Activated naive CD4-positive, alpha-beta T cell treated with anti-CD3 and anti-CD28 coated beads, Interleukin-2, amount 50 U/mL, for 72 hours (primary cell): Measurements from ENCODE around the gene FOXE3. TPM values are rescaled to one million over a fixed set of nuclear protein-coding genes. Genes with fewer than 3 reads are reported as not detected.
A peak's percentile ranks its signal among the peaks of the same experiment; 100 is the strongest.

Experiments
- ATAC-seq, 2 donors: fragments of 150-1000 bp; cut with Tn5 transposase; 2 replicates each; pipeline ENCODE4 v1.10.0; 2021; ENCODE audit warnings: mild to moderate bottlenecking in 2 of 2, moderate library complexity in 2 of 2
- DNase-seq, 2 donors: peaks; one replicate each; pipeline ENCODE4 v3.0.0; 2021 to 2022; ENCODE audit warnings: low spot score in 2 of 2
- H3K27ac Mint-ChIP-seq, 2 donors: one replicate each; pipeline ENCODE4 v1.8.0; 2022; ENCODE audit warnings: mild to moderate bottlenecking in 2 of 2, mixed read lengths in 2 of 2
- H3K36me3 Mint-ChIP-seq, 2 donors: one replicate each; pipeline ENCODE4 v1.8.0; 2022; ENCODE audit warnings: mixed read lengths in 2 of 2
- H3K9me3 Mint-ChIP-seq, 2 donors: one replicate each; pipeline ENCODE4 v1.8.0; 2022; ENCODE audit warnings: mixed read lengths in 2 of 2
- total RNA-seq, 2 donors: library from RNA; stranded (reverse); gene quantifications; one replicate each; pipeline ENCODE4 v1.2.3, GENCODE V29; 2022

FOXE3 gene
- total RNA-seq, 2 donors from 2014 or later: not detected

DNA sequence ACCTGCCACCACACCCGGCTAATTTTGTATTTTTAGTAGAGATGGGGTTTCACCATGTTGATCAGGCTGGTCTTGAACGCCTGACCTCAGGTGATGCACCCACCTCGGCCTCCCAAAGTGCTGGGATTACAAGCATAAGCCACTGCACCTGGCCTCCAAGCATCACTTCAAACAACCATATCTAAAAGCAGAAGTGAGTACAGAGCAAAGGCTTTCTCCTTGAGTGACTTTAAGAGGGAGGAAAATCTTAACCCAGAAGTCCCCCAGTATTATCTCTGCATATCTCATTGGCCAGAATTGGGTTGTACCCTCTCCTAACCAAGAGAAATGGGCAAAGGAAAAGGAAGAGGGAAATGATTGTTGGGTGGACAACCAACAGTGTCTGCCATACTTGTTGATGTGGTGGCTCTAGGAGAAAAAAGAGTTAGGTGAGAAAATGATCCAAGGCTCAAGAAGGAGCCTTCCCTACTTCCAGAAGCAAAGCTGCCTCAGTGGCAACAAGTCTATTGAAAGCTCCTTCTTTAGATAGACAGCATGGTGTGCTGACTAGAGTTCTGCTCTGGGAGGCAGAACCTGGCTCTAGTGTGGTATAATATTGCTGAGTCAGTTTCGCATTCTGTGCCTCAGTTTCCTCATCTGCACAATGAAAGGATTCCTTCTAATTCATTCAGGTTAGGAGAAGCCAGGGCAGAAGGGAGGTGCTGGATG, 16.8 kb upstream of the FOXE3 start:
- Mint-ChIP-seq H3K27ac (no peak overlapping the region), H3K9me3 (no peaks in the 10 kb centered on the region), H3K36me3 (no peaks in the 10 kb centered on the region)
- ATAC-seq (no peak), DNase-seq (no peak)

DNA sequence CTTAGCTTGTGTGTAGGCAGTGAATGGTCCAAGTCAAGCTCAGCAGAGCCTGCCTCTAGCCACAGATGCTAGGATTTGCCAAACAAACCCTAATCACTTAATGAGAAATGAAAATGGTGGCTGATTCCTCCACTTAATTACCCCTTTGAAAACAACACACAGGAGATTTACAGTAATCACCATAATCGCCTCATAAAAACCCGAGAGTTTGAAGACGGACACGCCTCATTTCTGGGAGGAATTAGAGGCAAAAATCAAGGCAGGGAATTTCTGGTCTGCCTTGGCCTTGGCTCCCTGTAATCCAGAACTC, 16.3 kb upstream of the FOXE3 start:
- H3K27ac Mint-ChIP-seq: no peak overlapping the region
- no peaks in the 10 kb centered on the region for H3K9me3 Mint-ChIP-seq
- DNase-seq (no peak), ATAC-seq (no peak)
- no peaks in the 10 kb centered on the region for H3K36me3 Mint-ChIP-seq

DNA sequence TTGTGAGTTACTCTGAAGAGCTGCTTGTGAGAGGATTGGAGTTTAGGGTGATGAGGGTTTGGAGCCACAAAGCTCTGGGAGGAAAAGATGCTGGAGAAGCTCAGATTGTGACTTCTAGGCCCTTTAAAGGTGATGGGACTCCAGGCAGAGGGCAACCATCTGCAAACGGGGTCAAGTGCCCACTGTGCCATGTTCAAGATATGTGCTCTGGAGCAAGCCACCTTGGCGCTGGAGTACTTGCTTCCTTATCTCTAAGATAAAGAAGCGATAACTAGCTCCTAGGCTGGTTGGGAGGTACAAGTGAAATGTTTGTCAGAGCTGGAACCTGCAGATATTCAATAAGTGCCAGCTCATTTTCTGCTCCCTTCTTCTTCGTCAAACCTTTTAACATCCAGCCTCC, 14.3 kb upstream of the FOXE3 start:
- DNase-seq (no peak), ATAC-seq (no peak)
- H3K36me3 Mint-ChIP-seq: no peaks in the 10 kb centered on the region
- no peak overlapping the region for H3K27ac Mint-ChIP-seq
- H3K9me3 Mint-ChIP-seq: no peaks in the 10 kb centered on the region

DNA sequence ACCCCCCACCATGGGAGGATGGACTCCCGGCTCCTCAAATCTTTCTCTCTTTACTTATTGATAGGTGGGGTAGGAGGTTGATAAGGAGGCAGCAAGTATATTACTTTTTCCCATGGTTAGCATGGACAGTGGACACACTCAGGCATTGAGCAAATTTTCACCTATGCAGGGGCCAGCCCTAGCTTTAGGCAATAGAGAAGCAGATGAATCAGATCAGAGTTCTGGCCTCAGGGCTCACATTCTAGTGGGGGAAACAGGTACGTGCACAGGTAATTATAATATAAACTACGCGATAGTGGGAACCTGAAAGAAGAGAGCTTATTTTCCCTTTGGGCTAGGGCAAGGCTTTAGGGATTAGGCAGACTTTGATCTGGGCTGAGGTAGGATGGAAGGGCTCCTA, 13.5 kb upstream of the FOXE3 start:
- DNase-seq (no peak), ATAC-seq (no peak)
- Mint-ChIP-seq H3K36me3 (no peaks in the 10 kb centered on the region), H3K27ac (no peak overlapping the region), H3K9me3 (no peaks in the 10 kb centered on the region)

DNA sequence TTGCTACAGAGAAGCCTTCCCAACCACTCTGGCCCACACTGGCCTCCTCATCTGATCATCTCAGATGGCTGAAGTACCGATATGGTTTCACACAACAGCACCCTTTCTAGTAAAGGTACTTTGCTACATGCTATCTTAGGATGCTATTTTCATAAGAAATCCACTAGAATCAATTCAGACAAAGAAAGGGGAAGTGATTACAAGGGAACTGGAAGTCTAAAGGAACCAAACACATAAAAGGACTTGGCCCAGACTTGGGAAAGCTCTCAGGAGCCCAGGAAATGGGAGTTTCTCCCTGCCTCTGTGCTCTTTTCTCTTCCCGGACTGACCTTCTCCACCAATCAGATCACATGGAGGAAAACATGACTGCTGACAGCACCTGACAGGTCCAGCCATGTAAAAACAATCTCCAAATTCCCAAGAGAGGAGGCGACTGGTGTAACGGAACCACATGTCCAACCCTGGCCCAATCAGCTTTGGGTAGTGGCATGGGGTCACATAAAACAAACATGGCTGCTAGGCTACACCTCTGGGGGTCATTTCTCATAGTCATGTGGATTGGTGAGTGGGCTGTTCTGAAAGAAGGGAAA, 12.7 kb upstream of the FOXE3 start:
- no peak for ATAC-seq
- H3K9me3 Mint-ChIP-seq: no peaks in the 10 kb centered on the region
- peak overlapping the region in 1 of 2 donors; percentile 56 for H3K27ac Mint-ChIP-seq
- no peak for DNase-seq
- no peaks in the 10 kb centered on the region for H3K36me3 Mint-ChIP-seq

DNA sequence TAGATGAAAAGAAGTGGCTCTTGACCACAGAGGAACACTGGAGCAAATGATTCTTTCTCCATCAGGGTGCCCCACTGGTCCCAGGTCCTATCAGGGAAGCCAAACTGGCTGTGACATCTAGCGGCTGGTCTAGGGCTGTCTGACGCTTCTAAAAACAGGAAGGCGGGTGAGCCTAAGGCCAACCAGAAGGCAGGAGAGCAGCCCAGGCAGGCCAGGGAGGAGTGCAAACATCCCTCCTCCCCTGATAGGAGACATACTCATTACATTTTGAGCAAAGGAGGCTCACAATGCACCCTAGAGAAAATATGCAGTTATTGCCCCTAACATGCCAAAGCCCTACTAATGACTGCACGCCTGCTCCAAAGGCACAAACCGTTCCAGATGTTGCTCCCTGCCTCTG, 10.4 kb upstream of the FOXE3 start:
- no peaks in the 10 kb centered on the region for H3K9me3 Mint-ChIP-seq
- no peak for ATAC-seq
- H3K27ac Mint-ChIP-seq: no peak overlapping the region
- no peaks in the 10 kb centered on the region for H3K36me3 Mint-ChIP-seq
- DNase-seq: no peak

DNA sequence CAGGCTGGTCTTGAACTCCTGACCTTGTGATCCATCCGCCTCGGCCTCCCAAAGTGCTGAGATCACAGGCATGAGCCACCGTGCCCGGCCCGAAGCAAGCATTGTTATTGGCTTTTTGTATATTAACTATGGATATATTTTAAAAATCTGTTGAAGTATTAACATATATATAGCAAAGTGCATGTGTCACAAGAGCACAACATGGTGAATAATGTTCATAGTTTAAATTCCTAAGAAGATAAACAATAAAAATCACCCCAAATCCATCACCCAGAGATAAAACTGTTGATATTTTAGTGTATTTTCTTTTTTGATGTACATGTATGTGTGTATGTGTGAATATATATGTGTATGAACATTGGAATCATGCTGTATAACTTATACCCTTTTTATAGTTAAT, 9.1 kb upstream of the FOXE3 start:
- DNase-seq (no peak), ATAC-seq (no peak)
- Mint-ChIP-seq H3K36me3 (no peaks in the 10 kb centered on the region), H3K9me3 (no peaks in the 10 kb centered on the region), H3K27ac (no peak overlapping the region)

DNA sequence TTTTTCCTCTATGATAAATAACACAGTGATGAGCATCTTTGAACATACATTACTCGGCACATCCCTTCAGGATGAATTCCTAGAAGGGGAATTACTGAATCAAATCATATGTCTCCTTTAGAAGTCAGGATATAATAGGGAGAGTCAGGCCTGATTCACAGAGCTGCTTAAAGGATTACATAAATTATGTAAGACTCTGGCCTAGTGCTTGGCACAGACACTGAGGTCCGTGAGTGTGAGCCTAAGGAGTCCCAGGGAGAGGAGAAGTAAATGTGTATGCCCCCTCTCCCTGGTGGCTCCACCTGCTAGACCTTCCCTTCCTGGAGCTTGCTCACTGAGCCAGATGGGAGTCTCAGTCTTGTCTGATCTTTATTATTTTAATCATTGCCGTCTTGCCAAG, 8.6 kb upstream of the FOXE3 start:
- no peak for DNase-seq
- Mint-ChIP-seq H3K9me3 (no peaks in the 10 kb centered on the region), H3K27ac (no peak overlapping the region), H3K36me3 (no peaks in the 10 kb centered on the region)
- ATAC-seq: no peak

DNA sequence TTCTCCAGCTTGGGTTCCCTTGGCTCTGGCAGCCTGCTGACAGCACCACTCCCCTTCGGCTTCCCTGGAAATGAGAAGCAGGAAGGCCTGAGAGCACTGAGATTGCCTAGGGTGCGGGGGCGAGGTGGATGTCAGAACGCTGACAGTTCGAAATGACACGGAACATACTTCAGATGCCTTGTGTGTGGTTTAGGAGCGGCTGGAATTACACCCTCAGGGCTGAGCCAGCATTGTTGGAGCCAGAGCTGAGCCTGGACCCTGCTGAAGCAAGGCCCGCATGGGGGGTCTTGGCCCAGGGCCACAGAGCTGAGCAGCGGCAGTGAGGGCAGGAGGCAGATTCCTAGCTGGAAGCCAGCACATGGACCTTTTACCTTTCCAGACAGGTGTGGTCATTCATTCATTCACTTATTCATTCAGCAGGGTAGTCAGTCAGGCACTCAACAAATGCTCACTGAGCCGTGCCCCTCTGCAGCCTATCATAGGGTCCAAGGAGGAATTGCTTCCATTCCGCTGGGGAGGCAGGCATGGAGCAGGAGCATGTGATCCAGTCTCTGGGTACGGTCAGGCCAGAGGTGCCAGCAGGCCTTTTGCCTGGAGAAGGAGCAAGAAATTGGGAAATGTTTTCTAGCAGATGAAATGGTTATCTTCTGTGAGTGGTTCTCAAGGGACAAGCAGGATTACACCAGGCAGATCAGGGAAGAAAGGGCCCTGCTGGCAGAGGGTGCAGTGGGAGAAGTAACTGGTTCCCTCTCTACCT, 6.6 kb upstream of the FOXE3 start:
- Mint-ChIP-seq H3K9me3 (no peaks in the 10 kb centered on the region), H3K36me3 (no peaks in the 10 kb centered on the region), H3K27ac (no peak overlapping the region)
- DNase-seq (no peak), ATAC-seq (no peak)

DNA sequence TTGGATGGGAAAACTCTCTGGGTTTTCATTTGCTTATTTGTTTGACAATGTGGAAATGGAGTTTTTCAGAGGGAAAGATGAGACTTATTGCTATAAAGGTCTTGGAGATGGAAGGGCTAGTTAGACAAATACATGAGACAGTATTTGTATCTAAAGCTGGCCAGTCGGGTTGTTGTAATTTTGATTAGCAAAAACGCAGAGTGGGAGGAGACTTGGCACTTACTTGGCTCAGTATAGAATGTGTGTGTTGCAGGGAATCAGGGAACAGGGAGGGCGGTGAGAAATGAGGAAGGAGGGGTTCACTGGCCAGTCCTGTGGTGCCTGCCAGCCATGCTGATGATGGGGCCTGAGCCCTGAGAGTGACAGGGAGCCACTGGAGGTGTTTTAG, 6.0 kb upstream of the FOXE3 start:
- no peak for DNase-seq
- ATAC-seq: no peak
- Mint-ChIP-seq H3K27ac (no peak overlapping the region), H3K36me3 (no peaks in the 10 kb centered on the region), H3K9me3 (no peaks in the 10 kb centered on the region)

DNA sequence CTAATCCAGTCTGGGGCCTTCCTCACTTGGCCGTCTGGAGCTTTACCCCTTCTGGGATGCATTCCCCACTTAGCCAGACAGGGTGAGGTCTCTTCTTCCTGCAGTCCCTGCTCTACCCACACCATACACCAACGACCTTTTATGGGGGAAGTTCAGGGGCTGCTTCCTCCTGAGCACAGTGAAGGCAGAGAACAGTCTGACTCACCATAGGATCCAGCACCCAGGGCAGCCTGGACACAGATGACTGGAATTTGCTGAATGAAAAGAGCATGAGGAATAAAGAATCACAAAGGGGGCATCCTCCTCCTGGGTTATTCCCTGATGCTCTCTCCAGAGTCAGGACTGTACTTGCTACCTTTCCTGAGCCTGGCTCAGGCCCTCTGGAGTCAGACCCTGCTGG, 4.6 kb upstream of the FOXE3 start:
- Mint-ChIP-seq H3K9me3 (no peaks in the 10 kb centered on the region), H3K27ac (no peak overlapping the region), H3K36me3 (no peaks in the 10 kb centered on the region)
- ATAC-seq (no peak), DNase-seq (no peak)

DNA sequence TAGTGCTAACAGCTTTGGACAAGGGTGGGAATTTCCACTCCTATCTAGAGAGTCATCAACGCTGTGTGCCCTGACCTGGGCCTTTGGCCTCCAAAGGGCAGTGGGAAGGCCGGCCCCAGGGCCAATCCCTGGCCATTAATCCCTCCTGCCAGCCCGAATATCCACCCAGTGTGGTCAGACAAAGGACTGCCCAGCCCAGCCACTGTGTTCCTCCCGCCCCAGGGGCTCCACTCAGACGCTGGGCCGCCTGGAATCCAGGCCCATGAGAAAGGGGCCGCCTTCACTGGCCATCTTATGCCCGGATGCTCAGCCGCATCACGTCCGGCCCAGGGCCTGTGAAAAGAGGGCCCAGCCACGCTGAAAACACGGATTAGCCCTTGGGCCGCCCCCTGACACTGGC, 3.6 kb upstream of the FOXE3 start:
- no peak for DNase-seq
- H3K36me3 Mint-ChIP-seq: peaks cover 0 to 2% of the 10 kb centered on the region in 2 donors
- ATAC-seq: no peak
- no peak overlapping the region for H3K27ac Mint-ChIP-seq
- H3K9me3 Mint-ChIP-seq: no peaks in the 10 kb centered on the region

DNA sequence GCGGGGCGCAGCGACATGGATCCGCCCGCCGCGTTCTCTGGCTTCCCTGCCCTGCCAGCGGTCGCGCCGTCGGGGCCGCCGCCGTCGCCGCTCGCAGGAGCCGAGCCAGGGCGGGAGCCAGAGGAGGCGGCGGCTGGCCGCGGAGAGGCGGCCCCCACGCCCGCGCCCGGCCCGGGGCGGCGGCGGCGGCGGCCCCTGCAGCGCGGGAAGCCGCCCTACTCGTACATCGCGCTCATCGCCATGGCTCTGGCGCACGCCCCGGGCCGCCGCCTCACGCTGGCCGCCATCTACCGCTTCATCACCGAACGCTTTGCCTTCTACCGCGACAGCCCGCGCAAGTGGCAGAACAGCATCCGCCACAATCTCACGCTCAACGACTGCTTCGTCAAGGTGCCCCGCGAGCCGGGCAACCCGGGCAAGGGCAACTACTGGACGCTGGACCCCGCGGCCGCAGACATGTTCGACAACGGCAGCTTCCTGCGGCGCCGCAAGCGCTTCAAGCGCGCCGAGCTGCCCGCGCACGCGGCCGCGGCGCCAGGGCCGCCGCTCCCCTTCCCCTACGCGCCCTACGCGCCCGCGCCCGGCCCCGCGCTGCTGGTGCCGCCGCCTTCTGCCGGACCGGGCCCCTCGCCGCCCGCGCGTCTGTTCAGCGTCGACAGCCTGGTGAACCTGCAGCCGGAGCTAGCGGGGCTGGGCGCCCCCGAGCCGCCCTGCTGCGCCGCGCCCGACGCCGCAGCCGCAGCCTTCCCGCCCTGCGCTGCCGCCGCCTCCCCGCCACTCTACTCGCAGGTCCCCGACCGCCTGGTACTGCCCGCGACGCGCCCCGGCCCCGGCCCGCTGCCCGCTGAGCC, 459 bp downstream of the FOXE3 start:
- Mint-ChIP-seq H3K9me3 (no peaks in the 10 kb centered on the region), H3K27ac (no peak overlapping the region), H3K36me3 (peaks cover 0 to 12% of the 10 kb centered on the region in 2 donors)
- peak; percentile 36 to 68 for ATAC-seq
- peak in 1 of 2 donors; percentile 28 for DNase-seq

DNA sequence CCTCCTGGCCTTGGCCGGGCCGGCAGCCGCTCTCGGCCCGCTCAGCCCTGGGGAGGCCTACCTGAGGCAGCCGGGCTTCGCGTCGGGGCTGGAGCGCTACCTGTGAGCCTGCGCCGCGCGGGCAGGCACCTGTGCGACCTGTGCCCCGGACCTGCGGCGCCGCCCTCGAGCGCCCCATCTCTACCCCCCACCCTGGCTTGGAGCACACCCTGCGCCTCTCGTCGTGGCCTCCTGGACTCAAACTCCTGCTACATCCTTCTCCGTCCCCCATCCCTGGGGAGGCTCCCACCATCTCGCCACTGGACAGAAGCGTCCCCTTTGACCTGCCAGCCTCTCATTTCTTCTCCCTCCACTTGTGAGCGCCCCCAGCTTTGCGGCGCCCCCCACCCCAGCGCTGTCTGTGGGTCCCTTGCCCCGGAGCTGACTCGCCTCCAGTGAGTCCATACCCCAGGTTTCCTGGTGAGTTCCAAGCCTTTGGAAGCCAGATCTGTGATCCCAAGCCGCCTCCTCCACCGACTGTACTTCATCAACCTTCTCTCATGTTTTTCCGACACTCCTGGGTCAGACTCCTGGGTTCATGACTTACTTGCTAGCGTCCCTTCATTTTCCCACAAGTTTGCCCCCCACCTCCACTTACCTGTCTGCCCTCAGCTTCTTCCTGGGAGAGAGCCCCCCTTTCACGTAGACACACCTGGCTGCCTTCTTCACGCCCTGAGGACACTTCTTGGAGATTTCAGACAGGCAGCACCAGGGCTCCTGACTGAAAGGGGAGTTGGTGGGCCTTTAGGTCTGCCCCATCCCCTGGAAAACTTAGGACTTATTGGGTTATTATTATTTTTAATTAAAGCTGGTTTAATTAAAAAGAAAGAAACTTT, 1.3 kb downstream of the FOXE3 start:
- DNase-seq (no peak), ATAC-seq (no peak)
- H3K27ac Mint-ChIP-seq: no peak overlapping the region
- no peaks in the 10 kb centered on the region for H3K9me3 Mint-ChIP-seq
- peaks cover 0 to 12% of the 10 kb centered on the region in 2 donors for H3K36me3 Mint-ChIP-seq

DNA sequence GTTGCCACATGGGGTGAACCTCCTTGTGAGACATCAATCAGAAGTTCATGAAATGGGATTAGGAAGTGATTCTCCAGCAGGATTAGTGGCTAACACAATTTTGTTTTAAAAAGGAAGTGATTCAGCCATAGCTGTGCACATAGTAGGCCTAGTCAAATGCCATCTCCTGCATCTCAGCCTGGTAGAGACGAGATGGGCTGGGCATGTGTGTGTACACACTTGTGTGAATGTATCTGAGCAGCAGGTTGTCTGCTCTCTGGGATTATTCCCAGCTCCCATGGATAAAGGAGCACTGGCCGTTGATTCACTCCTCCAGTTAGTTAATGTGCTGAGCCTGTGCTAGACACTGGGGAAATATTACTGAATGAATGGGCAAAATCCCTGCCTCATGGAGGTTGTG, 2.0 kb downstream of the FOXE3 start:
- ATAC-seq: no peak
- no peak for DNase-seq
- H3K9me3 Mint-ChIP-seq: no peaks in the 10 kb centered on the region
- peaks cover 0 to 12% of the 10 kb centered on the region in 2 donors for H3K36me3 Mint-ChIP-seq
- no peak overlapping the region for H3K27ac Mint-ChIP-seq

DNA sequence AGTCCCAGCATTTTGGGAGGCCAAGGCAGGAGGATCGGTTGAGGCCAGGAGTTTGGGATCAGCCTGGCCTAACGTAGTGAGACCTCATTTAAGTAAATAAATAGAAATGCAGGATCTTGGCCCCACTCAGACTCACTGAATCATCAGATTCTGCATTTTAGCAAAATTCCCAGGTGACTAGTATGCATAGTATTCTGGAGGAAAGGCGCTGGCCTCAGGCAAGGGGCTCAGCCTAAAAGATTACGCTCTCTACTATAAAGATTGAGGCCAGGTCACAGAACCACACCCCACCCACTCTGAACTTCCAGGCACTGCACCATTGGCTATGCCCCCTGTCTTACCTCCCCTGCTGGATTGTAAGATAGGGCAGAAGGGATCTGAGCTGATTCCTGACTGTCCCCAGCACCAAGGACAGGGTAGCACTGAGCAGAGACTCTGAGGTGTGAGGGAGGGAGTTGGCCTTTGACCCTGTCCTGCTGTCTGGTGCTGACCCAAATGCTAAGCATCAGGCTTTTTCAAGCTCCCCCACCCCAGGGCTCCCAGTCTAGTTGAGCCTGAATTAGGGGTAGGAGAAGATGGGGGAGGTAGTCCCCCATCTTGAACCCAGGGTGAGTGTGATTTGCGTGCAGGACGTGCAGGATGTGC, 2.7 kb downstream of the FOXE3 start:
- Mint-ChIP-seq H3K36me3 (peaks cover 0 to 12% of the 10 kb centered on the region in 2 donors), H3K9me3 (no peaks in the 10 kb centered on the region), H3K27ac (no peak overlapping the region)
- ATAC-seq (no peak), DNase-seq (no peak)
